DOHH2 (cell line): ENCODE data around the gene UNC45A.

Experiments
- CTCF ChIP-seq: fragments of 200-600 bp; sonication (generic); IDR thresholded peaks from one replicate; pipeline ENCODE4 v1.5.1; 2014; ENCODE audit warnings: antibody characterized with exemption, mild to moderate bottlenecking, low read depth, low read length; ENCODE audit not compliant: poor library complexity, severe bottlenecking
- EZH2phosphoT487 ChIP-seq: fragments of 200-600 bp; sonication (generic); IDR thresholded peaks from 2 replicates; pipeline ENCODE4 v1.6.1; 2017; ENCODE audit warnings: borderline replicate concordance, mild to moderate bottlenecking, antibody characterized with exemption, low read length, moderate library complexity, mixed read lengths

GRCh38 chr15:90889736-90890456 is 45.2 kb upstream of the UNC45A start:
- TF ChIP-seq CTCF (no peak), EZH2phosphoT487 (no peak)
